Fibroblast of skin of right biceps (primary cell): ENCODE data around the gene AKR1C1.
"Not testable (repeated sequence)": the region's sequence is repeated elsewhere in the genome, so short reads cannot be mapped to it uniquely, and the experiment has no call there.

Source experiments
- DNase-seq: peaks from one replicate; pipeline ENCODE4 v3.0.0-alpha.2; 2013

AKR1C1 gene

GRCh38 chr10:4947635-4948596 is 15.3 kb upstream of the AKR1C1 start:
- DNase-seq, result peak; percentile 83

- DNase-seq, result not testable (repeated sequence)
Measured at GRCh38 chr10:4951512-4952162, 11.6 kb upstream of the AKR1C1 start.

- no peak for DNase-seq
Measured at GRCh38 chr10:4953405-4953804, 9.8 kb upstream of the AKR1C1 start.

GRCh38 chr10:4956088-4956487 is 7.1 kb upstream of the AKR1C1 start:
- DNase-seq, result not testable (repeated sequence)

GRCh38 chr10:4956955-4957645 is 6.1 kb upstream of the AKR1C1 start:
- not testable (repeated sequence) for DNase-seq

GRCh38 chr10:4961558-4961957 is 1.7 kb upstream of the AKR1C1 start:
- DNase-seq, result not testable (repeated sequence)

DNA sequence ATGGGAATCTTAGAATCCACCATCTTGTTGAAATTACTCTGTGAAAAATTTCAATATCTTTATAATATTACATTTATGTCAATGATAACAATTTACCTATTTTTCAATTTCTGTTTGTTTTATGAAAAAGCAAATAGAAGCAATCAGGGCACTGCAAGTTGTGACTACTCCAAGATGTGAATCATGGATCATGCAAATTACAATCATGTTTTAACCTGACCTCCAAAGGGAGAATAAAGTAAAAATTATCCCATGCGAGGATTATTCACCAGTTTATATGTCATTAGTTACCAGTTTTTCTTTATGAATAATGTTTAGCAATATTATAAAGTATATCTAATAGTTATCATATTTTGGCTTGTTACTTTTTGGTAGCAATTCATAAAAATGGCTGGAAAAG is 907 bp upstream of the AKR1C1 start:
- not testable (repeated sequence) for DNase-seq

DNA sequence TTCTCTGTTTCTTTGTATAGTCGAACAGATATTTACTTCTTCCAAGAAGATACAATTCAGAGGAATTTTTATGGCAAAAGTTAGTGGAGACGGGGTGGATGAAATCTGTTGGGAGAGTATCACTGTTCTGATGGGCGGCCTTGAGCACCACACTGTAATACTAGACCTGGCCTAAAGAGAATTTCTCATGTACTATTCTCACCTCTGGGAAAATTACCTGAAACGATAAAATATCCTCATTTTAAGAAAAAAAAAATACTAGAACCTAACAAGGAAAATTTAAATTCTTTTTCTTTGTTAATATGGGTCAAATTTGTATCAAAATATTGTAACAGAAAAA is 570 bp downstream of the AKR1C1 start:
- DNase-seq, result not testable (repeated sequence)

DNA sequence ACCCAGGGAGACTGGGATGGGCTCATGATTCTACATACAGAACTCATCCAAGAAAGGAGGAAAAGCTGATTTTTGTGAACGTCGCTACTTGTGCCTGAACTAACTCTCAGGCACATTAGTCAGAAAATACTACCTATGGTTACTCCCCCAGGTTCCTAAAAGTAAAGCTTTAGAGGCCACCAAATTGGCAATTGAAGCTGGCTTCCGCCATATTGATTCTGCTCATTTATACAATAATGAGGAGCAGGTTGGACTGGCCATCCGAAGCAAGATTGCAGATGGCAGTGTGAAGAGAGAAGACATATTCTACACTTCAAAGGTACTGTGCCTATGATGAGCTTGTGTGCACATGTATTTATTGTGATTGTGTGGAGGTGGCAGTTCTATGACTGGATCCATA is 2.5 kb downstream of the AKR1C1 start:
- not testable (repeated sequence) for DNase-seq

- not testable (repeated sequence) for DNase-seq
Measured at GRCh38 chr10:4967189-4967588, 4.0 kb downstream of the AKR1C1 start.

GRCh38 chr10:4969289-4969688 is 6.1 kb downstream of the AKR1C1 start:
- DNase-seq, result not testable (repeated sequence)

DNA sequence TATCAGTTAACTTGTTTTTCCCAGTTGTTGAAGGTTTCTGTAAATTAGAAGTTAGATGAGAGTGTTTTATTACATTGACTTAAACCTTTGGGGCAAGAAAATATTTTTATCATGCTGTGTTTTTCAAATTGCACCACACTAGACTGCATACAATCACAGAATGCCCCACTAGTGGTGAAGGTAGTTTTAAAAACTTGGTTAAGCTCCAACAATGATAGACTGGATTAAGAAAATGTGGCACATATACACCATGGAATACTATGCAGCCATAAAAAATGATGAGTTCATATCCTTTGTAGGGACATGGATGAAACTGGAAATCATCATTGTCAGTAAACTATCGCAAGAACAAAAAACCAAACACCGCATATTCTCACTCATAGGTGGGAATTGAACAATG is 7.1 kb downstream of the AKR1C1 start:
- DNase-seq, result not testable (repeated sequence)

GRCh38 chr10:4972369-4973142 is 9.3 kb downstream of the AKR1C1 start:
- not testable (repeated sequence) for DNase-seq

GRCh38 chr10:4973294-4973693 is 10.1 kb downstream of the AKR1C1 start:
- DNase-seq, result not testable (repeated sequence)

GRCh38 chr10:4974400-4974799 is 11.2 kb downstream of the AKR1C1 start:
- not testable (repeated sequence) for DNase-seq

- no peak for DNase-seq
Measured at GRCh38 chr10:4977025-4977424, 13.8 kb downstream of the AKR1C1 start.

DNA sequence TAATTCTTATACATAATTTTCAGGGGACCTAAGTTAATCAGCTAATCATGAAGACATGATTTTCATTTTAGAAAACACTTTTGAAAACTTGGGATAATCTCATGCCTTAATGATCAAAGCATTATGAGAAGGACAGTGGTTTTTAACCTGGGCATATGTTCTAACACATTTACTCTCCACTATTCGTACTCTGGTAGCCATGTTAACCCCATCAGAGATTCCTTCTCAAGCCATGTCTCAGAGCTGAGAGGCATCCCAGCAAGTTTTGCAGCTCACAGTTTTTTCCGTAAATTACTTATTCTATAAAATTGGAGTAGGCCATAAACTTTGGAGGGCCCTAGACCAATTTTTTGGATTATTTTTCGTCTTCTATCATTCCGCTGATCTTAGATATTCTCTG is 15.7 kb downstream of the AKR1C1 start:
- no peak for DNase-seq

DNA sequence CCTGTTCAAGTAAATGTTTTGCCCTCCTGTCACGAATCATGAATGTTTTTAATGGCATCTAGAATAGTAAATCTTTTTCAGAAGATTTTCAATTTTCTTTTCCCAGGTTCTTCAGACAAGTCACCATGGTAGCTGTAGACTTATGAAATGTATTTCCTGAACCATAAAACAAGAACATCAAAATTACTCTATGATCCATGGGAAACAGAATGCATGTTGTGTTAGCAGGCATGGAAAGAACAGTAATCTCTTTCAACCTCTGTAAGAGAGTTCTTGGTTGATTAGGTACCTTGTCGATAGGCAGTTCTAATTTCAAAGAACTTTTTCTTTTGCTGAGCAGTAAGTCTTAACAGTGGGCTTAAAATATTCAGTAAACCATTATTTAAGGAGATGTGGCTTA is 17.6 kb downstream of the AKR1C1 start:
- DNase-seq, result no peak

- peak; percentile 29 for DNase-seq
Measured at GRCh38 chr10:4981722-4982471, 18.7 kb downstream of the AKR1C1 start.

DNA sequence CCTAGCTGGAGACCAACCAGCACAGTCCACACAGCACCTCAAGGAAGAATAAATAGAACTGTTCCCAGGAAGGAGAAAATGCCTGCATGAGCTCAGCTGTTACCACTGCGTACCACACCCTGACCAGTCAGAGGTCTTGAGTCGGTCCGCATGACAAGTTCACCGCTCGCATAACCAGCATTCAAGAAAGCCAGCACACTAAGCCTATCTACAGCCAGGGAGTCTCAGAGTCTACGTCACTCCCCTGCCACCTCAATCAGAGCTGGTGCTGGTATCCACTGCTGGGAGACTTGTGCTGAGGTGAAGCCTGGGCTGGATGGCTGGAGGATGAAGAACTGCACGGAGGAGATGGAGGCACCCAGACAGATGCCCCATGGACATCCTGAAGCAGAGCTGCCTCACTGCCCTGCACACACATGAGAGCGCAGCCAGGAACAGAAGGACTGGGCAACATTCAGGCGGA is 19.6 kb downstream of the AKR1C1 start:
- DNase-seq, result no peak

DNA sequence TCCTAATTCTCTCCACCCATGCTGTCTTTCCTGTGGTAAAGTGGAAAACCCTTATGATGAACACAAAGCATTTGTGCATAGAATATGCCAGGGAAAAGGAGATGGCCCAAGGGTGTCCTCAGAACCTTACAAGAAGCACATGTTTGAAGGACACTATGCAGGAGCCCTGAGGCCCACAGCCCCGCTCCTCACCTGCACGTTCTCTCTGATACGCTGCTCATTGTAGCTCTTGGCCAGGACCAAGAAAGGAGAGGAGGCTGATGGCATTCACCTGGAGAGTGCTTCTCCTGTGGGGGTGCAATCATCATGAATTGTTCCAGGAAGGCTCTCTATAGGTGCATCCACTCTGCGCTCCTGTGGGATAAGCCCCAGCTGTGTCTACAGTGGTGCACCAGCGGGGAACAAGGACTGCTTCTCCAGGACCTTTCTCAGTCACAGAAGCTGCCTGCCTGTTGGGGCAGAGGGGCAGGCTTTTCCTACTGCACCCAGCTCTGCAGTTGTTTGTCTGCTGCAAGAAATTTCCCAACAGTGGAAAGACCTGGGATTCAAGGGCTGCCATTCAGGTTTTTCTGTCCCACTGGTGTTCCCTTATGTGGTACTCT is 20.5 kb downstream of the AKR1C1 start:
- no peak for DNase-seq
